Adrenal gland (tissue), 5 donors: ENCODE measurements around the gene REM2.

ENCODE experiments used
- CTCF ChIP-seq, 6 experiments: fragments of 450-650 bp in 4 of 6; fragments of 200-600 bp in 2 of 6; sonication (generic) in 1 of 6; IDR thresholded peaks; 1 replicate in 5 of 6; 2 replicates in 1 of 6; pipeline versions ENCODE4 v1.5.1 to v1.8.0; 2016 to 2021; ENCODE audit warnings: antibody characterized with exemption in 6 of 6, mild to moderate bottlenecking in 2 of 6, moderate library complexity in 1 of 6
- POLR2A ChIP-seq, 2 donors: fragments of 450-650 bp; IDR thresholded peaks; one replicate each; pipeline ENCODE4 v1.6.1; 2017; ENCODE audit warnings: antibody characterized with exemption in 2 of 2, mild to moderate bottlenecking in 2 of 2, moderate library complexity in 1 of 2
- donor health status: DM: no; HTN: no; CAD: no.

- TF ChIP-seq CTCF (IDR thresholded peaks at IDR 0.05), result no peak
- TF ChIP-seq POLR2A (IDR thresholded peaks at IDR 0.05), result no peak
Measured at GRCh38 chr14:22887990-22888378, 5.0 kb downstream of the REM2 start.
